Astrocyte (in vitro differentiated cells and primary cell): ENCODE results near the gene NSD2. TPM values are rescaled to one million over a fixed set of nuclear protein-coding genes. Genes with fewer than 3 reads are reported as not detected.

Source experiments
- DNase-seq: peaks from one replicate; pipeline ENCODE4 v3.0.0-alpha.2; 2010; ENCODE audit warnings: low read depth
- FAIRE-seq: peaks from 2 replicates; lab custom pipeline; 2011; peaks lifted over from hg19 to GRCh38; lab: Jason Lieb, UNC
- H2AFZ ChIP-seq: 2 replicates; pipeline ENCODE4 v1.6.0; 2012; ENCODE audit warnings: low read depth, low read length, inconsistent platforms
- H3K27ac ChIP-seq: 2 replicates; pipeline ENCODE4 v1.5.1; 2011; ENCODE audit warnings: low read depth, low read length, inconsistent platforms
- H3K27me3 ChIP-seq: 2 replicates; pipeline ENCODE4 v1.6.0; 2011; ENCODE audit warnings: low read length, inconsistent platforms; ENCODE audit not compliant: insufficient read depth
- H3K36me3 ChIP-seq: 2 replicates; pipeline ENCODE4 v1.5.1; 2011; ENCODE audit warnings: low read length, inconsistent platforms; ENCODE audit not compliant: insufficient read depth
- H3K4me1 ChIP-seq: 2 replicates; pipeline ENCODE4 v1.5.1; 2011; ENCODE audit warnings: low read length, inconsistent platforms; ENCODE audit not compliant: insufficient read depth
- H3K4me2 ChIP-seq: 2 replicates; pipeline ENCODE4 v1.6.0; 2012; ENCODE audit warnings: low read length, inconsistent platforms
- H3K4me3 ChIP-seq: 2 replicates; pipeline ENCODE4 v1.5.1; 2011; ENCODE audit warnings: low read depth, mild to moderate bottlenecking, low read length, inconsistent platforms; ENCODE audit not compliant: insufficient read depth
- H3K79me2 ChIP-seq: 2 replicates; pipeline ENCODE4 v1.6.0; 2012; ENCODE audit warnings: mild to moderate bottlenecking, low read length, inconsistent platforms; ENCODE audit not compliant: insufficient read depth
- H3K9ac ChIP-seq: 2 replicates; pipeline ENCODE4 v1.6.0; 2012; ENCODE audit warnings: mild to moderate bottlenecking, low read length, inconsistent platforms
- H3K9me3 ChIP-seq: 2 replicates; pipeline ENCODE4 v1.5.1; 2012; ENCODE audit warnings: low read depth, mild to moderate bottlenecking, low read length, inconsistent platforms; ENCODE audit not compliant: insufficient read depth
- H4K20me1 ChIP-seq: 2 replicates; pipeline ENCODE4 v1.6.0; 2012; ENCODE audit warnings: low read length, inconsistent platforms; ENCODE audit not compliant: insufficient read depth
- H3K27ac Mint-ChIP-seq: one replicate; pipeline ENCODE4 v1.8.0; 2021; ENCODE audit warnings: mild to moderate bottlenecking, mixed read lengths; ENCODE audit not compliant: unreplicated experiment
- H3K27me3 Mint-ChIP-seq: one replicate; pipeline ENCODE4 v1.8.0; 2021; ENCODE audit warnings: low read depth, mixed read lengths; ENCODE audit not compliant: unreplicated experiment
- H3K36me3 Mint-ChIP-seq: one replicate; pipeline ENCODE4 v1.8.0; 2021; ENCODE audit warnings: low read depth, mixed read lengths; ENCODE audit not compliant: unreplicated experiment
- H3K4me1 Mint-ChIP-seq: one replicate; pipeline ENCODE4 v1.8.0; 2021; ENCODE audit warnings: low read depth, mixed read lengths; ENCODE audit not compliant: unreplicated experiment
- H3K4me3 Mint-ChIP-seq: one replicate; pipeline ENCODE4 v1.8.0; 2021; ENCODE audit warnings: mild to moderate bottlenecking, moderate library complexity, mixed read lengths; ENCODE audit not compliant: unreplicated experiment
- H3K9me3 Mint-ChIP-seq: one replicate; pipeline ENCODE4 v1.8.0; 2021; ENCODE audit warnings: mild to moderate bottlenecking, mixed read lengths; ENCODE audit not compliant: unreplicated experiment
- EZH2 ChIP-seq: IDR thresholded peaks from 2 replicates; pipeline ENCODE4 v1.6.1; 2012; ENCODE audit warnings: mild to moderate bottlenecking, low read length, inconsistent platforms; ENCODE audit not compliant: insufficient read depth
- total RNA-seq: library from RNA; stranded (reverse); gene quantifications from 2 replicates; pipeline ENCODE4 v1.2.1, GENCODE V29; 2021
- TF ChIP-seq, protein P1 (sequence below): IDR thresholded peaks from 2 replicates; pipeline ENCODE4 v1.5.1; 2011; ENCODE audit warnings: low read depth, mild to moderate bottlenecking, inconsistent platforms, low read length, moderate library complexity; ENCODE audit not compliant: insufficient read depth

Gene NSD2
- total RNA-seq, 1 donor from 2014 or later: 31.3 TPM

- H3K4me1 Mint-ChIP-seq: peaks cover 7% of the 10 kb centered on the region
Observed at GRCh38 chr4:1836650-1837049, 34.5 kb upstream of the NSD2 start.

DNA sequence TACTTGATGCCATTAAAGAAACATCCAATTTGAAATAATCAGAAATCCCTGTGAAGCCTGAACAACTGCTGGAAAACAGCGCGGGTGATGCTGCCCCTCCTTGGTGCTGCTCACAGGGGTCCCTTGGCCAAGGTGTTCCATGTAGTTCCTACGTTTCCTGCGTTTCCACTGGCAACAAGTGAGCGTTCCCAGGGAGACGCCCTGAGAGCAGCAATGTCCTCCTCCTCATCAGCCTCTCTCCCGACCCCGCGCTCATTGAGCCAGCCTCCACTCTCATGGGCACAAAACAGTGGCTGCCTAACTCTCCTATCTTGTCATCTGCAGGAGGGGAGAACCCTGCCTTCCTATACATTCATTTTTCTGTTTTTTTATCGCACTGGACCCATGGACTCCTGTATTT, 34.1 kb upstream of the NSD2 start:
- no peak overlapping the region for H3K9ac ChIP-seq
- Mint-ChIP-seq H3K9me3 (no peaks in the 10 kb centered on the region), H3K27ac (no peak overlapping the region), H3K4me1 (peaks cover 8% of the 10 kb centered on the region), H3K36me3 (peaks cover 21% of the 10 kb centered on the region), H3K4me3 (no peak overlapping the region), H3K27me3 (no peaks in the 10 kb centered on the region)
- peaks cover 47% of the 10 kb centered on the region for H4K20me1 ChIP-seq
- peaks cover 35% of the 10 kb centered on the region for H3K36me3 ChIP-seq
- peaks cover 2% of the 10 kb centered on the region for H3K4me1 ChIP-seq
- H3K27me3 ChIP-seq: no peaks in the 10 kb centered on the region
- FAIRE-seq: no peak
- no peak overlapping the region for H3K4me3 ChIP-seq
- DNase-seq: no peak
- H3K27ac ChIP-seq: no peak overlapping the region
- TF ChIP-seq, protein P1, sequence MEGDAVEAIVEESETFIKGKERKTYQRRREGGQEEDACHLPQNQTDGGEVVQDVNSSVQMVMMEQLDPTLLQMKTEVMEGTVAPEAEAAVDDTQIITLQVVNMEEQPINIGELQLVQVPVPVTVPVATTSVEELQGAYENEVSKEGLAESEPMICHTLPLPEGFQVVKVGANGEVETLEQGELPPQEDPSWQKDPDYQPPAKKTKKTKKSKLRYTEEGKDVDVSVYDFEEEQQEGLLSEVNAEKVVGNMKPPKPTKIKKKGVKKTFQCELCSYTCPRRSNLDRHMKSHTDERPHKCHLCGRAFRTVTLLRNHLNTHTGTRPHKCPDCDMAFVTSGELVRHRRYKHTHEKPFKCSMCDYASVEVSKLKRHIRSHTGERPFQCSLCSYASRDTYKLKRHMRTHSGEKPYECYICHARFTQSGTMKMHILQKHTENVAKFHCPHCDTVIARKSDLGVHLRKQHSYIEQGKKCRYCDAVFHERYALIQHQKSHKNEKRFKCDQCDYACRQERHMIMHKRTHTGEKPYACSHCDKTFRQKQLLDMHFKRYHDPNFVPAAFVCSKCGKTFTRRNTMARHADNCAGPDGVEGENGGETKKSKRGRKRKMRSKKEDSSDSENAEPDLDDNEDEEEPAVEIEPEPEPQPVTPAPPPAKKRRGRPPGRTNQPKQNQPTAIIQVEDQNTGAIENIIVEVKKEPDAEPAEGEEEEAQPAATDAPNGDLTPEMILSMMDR: no peak
- TF ChIP-seq EZH2: no peak
- no peaks in the 10 kb centered on the region for H3K9me3 ChIP-seq
- no peak overlapping the region for H3K4me2 ChIP-seq
- no peak overlapping the region for H2AFZ ChIP-seq
- peaks cover 22% of the 10 kb centered on the region for H3K79me2 ChIP-seq

More at GRCh38 chr4:1836650-1837049, 34.5 kb upstream of the NSD2 start:
- H3K4me3 ChIP-seq: no peak overlapping the region
- no peak overlapping the region for H3K9ac ChIP-seq
- H3K27me3 ChIP-seq: no peaks in the 10 kb centered on the region
- H3K4me2 ChIP-seq: no peak overlapping the region
- H3K36me3 ChIP-seq: peaks cover 35% of the 10 kb centered on the region
- H3K4me1 ChIP-seq: no peaks in the 10 kb centered on the region
- no peak overlapping the region for H3K27ac ChIP-seq
- no peak for DNase-seq
- H3K9me3 ChIP-seq: no peaks in the 10 kb centered on the region
- peaks cover 43% of the 10 kb centered on the region for H4K20me1 ChIP-seq
- Mint-ChIP-seq H3K9me3 (no peaks in the 10 kb centered on the region), H3K36me3 (peaks cover 21% of the 10 kb centered on the region), H3K4me3 (no peak overlapping the region), H3K27ac (no peak overlapping the region), H3K27me3 (no peaks in the 10 kb centered on the region)
- H3K79me2 ChIP-seq: peaks cover 18% of the 10 kb centered on the region
- no peak for TF ChIP-seq EZH2
- TF ChIP-seq, protein P1: no peak
- FAIRE-seq: no peak
- H2AFZ ChIP-seq: no peak overlapping the region

GRCh38 chr4:1839282-1839681, 31.9 kb upstream of the NSD2 start:
- Histone ChIP-seq H3K27ac (no peak overlapping the region), H3K4me2 (no peak overlapping the region), H2AFZ (no peak overlapping the region), H3K79me2 (peaks cover 39% of the 10 kb centered on the region), H3K9ac (no peak overlapping the region), H3K27me3 (no peaks in the 10 kb centered on the region), H3K36me3 (peaks cover 25% of the 10 kb centered on the region), H3K4me1 (peaks cover 20% of the 10 kb centered on the region), H4K20me1 (peaks cover 64% of the 10 kb centered on the region), H3K4me3 (no peak overlapping the region), H3K9me3 (no peaks in the 10 kb centered on the region)
- H3K36me3 Mint-ChIP-seq: peaks cover 17% of the 10 kb centered on the region
- TF ChIP-seq, protein P1: no peak
- TF ChIP-seq EZH2: no peak
- peaks cover 13% of the 10 kb centered on the region for H3K4me1 Mint-ChIP-seq
- DNase-seq (no peak), FAIRE-seq (no peak)
- H3K4me3 Mint-ChIP-seq: peak overlapping the region; percentile 23
- H3K9me3 Mint-ChIP-seq: no peaks in the 10 kb centered on the region
- H3K27me3 Mint-ChIP-seq: no peaks in the 10 kb centered on the region
- H3K27ac Mint-ChIP-seq: peak overlapping the region; percentile 12
